ENCODE data around the gene APBA2.

The APBA2 gene

GRCh38 chr15:28986726-28987125 is 101.0 kb downstream of the APBA2 start:
- no peak for DNase-seq

GRCh38 chr15:28987337-28987736 is 101.6 kb downstream of the APBA2 start:
- DNase-seq, result no peak

- no peak for DNase-seq
Measured at GRCh38 chr15:28989239-28989830, 103.6 kb downstream of the APBA2 start.

- no peak for DNase-seq
Measured at GRCh38 chr15:28989896-28990295, 104.1 kb downstream of the APBA2 start.

GRCh38 chr15:28990390-28990789 is 104.6 kb downstream of the APBA2 start:
- DNase-seq, result no peak

- DNase-seq, result no peak
Measured at GRCh38 chr15:28991236-28992171, 105.7 kb downstream of the APBA2 start.

GRCh38 chr15:28992336-28992864 is 106.6 kb downstream of the APBA2 start:
- DNase-seq, result no peak

GRCh38 chr15:28993051-28993719 is 107.4 kb downstream of the APBA2 start:
- DNase-seq, result no peak

- no peak for DNase-seq
Measured at GRCh38 chr15:28993720-28994053, 107.9 kb downstream of the APBA2 start.

- DNase-seq, result no peak
Measured at GRCh38 chr15:28994142-28994830, 108.5 kb downstream of the APBA2 start.

- no peak for DNase-seq
Measured at GRCh38 chr15:28994831-28995596, 109.2 kb downstream of the APBA2 start.

- no peak for DNase-seq
Measured at GRCh38 chr15:28995705-28996104, 109.9 kb downstream of the APBA2 start.

GRCh38 chr15:28996289-28996688 is 110.5 kb downstream of the APBA2 start:
- DNase-seq, result no peak

GRCh38 chr15:28996953-28997352 is 111.2 kb downstream of the APBA2 start:
- DNase-seq, result no peak

GRCh38 chr15:28997791-28998190 is 112.0 kb downstream of the APBA2 start:
- no peak for DNase-seq

- DNase-seq, result no peak
Measured at GRCh38 chr15:28998511-28998910, 112.7 kb downstream of the APBA2 start.

GRCh38 chr15:29003191-29003839 is 117.5 kb downstream of the APBA2 start:
- no peak for DNase-seq

- DNase-seq, result no peak
Measured at GRCh38 chr15:29003840-29004233, 118.1 kb downstream of the APBA2 start.

GRCh38 chr15:29005931-29006330 is 120.2 kb downstream of the APBA2 start:
- no peak for DNase-seq

GRCh38 chr15:29008846-29009245 is 123.1 kb downstream of the APBA2 start:
- DNase-seq, result no peak

GRCh38 chr15:29012097-29012496 is 126.3 kb downstream of the APBA2 start:
- DNase-seq, result no peak

GRCh38 chr15:29014493-29014892 is 128.7 kb downstream of the APBA2 start:
- DNase-seq, result no peak

All from DMS153 (cell line).